GM19351 (cell line): ENCODE results near the gene B3GALT4.
"Not testable (repeated sequence)": the region's sequence is repeated elsewhere in the genome, so short reads cannot be mapped to it uniquely, and the experiment has no call there.

Experiments used
- ATAC-seq: cut with Tn5 transposase; IDR thresholded peaks from one replicate; pipeline ENCODE4 v1.9.1; 2021; ENCODE audit warnings: mild to moderate bottlenecking, moderate library complexity; ENCODE audit not compliant: unreplicated experiment

Gene B3GALT4

GRCh38 chr6:33276864-33277662 is at the start of gene B3GALT4:
Gene B3GALT4 (plus strand): TSS chr6:33277123. CDS start chr6:33277420, 297 bp downstream.
- ATAC-seq, result peak; percentile 52

DNA sequence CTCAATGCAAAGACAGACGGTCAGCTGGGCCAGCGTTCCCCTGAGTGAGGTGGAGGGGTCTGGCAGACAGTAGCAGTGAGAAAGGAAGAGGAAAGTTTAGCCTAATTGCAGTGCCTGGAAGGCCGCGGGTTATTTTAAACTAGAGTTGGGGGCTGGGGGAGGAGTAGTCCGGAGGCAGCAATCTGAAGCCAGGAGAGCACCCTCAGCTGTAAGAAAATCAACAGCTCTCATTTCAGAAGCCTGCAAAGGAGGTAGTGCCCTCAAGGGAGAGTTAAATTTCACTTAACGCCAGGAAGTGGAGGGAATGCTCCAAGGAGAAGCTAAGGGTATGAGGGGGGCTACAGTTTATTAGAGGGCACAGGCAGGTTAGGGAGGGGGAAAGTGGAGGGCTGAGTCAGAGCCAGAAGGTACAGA is 41.7 kb upstream of the B3GALT4 start:
- ATAC-seq, result no peak

DNA sequence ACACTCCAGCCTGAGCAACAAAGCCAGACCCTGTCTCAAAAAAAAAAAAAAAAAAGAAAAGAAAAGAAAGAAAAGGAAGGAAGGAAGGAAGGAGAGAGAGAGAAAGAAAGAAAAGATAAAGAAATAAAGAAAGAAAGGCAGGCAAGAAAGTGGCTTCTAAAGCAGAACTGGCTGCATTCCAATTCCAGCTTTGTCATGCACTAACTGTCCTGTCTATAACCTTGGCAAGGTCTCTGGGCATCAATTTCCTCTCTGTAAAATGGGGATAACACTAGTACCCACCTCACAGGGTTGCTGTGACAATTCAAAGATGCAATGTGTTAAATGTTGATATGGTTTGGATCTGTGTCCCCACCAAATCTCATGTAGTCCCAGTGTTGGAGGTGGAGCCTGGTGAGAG is 40.6 kb upstream of the B3GALT4 start:
- ATAC-seq, result no peak

DNA sequence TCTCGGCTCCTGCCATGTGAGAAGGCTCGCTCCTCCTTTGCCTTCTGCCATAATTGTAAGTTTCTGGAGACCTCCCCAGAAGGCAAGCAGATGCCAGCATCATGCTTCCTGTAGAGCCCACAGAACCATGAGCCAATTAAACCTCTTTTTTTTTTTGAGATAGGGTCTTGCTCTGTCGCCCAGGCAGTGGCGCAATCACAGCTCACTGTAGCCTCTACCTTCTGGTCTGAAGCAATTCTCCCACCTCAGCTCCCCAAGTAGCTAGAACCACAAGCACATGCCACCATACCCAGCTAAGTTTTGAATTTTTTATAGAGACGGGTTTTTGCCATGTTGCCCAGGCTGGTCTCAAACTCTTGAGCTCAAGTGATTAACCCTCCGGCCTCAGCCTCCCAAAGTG is 40.1 kb upstream of the B3GALT4 start:
- no peak for ATAC-seq

- ATAC-seq, result no peak
Measured at GRCh38 chr6:33237741-33238140, 39.2 kb upstream of the B3GALT4 start.

DNA sequence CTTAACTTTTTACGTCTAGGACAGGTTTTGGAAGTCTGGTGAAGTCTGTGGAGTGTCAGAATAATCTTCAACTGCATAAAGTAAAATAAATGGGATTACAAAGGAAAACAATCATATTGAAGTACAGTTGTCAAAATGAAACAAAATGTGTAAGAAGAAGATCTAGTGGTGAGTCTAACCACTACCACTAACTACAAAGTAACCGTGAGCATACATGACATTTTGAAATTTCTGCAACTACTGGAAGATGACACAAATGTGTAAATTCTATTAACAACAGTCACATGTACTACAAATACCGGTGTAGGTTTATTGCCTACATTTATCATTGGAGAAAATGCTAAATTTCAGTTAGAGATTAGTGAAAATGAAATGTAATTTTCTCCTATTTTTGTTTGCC is 35.0 kb upstream of the B3GALT4 start:
- ATAC-seq, result no peak

DNA sequence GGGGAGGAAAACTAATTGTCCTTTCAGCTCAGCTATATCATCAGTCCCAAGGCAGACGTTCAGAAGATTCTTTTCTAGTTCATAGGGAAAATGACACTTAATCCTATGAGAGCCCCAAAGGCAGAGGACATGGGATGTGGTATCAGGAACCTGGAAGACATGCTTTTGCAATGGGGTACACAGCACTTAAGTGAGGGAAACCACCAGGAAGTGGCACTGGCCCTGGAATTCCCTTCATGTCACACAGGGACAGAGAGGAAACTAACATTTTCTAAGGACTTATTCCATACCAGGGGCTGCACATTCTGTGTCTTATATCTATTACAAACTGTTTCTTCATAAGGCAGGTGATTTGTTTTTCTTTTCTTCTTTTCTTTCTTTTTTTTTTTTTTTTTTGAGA is 33.4 kb upstream of the B3GALT4 start:
- ATAC-seq, result no peak

- ATAC-seq, result no peak
Measured at GRCh38 chr6:33247977-33248642, 28.8 kb upstream of the B3GALT4 start.

DNA sequence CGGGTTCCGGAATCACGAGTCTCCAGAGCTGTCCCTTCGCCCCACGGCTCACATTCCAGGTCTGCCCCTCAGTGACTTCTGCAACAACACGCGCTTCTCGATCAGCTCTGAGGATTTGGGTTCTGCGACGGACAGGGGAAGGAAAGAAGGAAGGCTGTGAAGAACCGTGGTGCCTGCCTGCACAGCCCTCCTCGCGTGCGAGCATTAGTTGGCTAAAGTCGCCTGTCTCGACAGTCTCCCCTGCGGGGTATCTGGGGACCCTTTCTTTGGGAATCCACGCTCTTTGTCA is 28.3 kb upstream of the B3GALT4 start:
- no peak for ATAC-seq

GRCh38 chr6:33248932-33249731 is 27.8 kb upstream of the B3GALT4 start:
- peak; percentile 88 for ATAC-seq

DNA sequence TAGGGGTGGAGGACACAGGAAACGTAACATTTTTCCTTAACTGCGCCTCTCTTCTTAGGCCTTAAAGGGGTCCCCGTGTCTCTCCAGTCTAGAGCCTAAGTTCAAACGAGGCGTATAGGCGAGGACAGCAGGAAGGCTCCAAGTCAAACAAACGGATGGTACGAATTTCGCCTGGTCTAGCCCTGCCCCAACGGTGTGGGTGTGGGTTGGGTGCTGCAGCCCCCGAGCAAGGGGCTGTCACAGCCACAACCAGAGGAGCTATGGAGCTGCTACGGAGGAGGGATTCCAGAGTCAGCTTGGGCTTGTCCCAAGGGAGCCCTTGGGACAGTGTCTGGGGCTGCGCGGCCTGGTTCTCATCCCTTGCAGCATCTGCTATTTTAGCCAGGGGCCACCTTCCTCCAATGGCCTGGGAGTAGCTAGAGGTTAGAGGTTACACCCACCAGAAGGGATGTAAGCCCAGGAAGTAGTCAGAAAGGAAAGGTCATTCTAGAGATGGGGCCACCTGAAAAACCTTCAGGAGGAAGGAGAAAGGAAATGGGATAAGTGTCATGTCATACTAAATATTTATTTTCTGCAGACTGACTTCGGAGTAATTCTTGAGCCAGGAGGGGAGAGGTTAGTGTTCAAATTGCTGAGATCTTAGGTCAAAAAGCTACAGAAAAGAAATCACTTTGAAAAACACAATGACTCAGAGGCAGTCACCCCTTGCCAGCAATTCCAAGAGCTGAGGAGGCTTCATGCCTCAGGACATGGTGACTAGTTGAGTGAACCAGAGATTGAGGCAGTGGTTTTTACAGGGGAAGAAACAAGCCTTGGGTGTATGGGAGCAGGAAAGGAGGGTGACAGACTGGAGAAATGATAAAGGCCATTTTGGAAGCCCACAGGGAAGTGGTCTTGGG is 26.9 kb upstream of the B3GALT4 start:
- no peak for ATAC-seq

- no peak for ATAC-seq
Measured at GRCh38 chr6:33250731-33251130, 26.2 kb upstream of the B3GALT4 start.

GRCh38 chr6:33251395-33252012 is 25.4 kb upstream of the B3GALT4 start:
- no peak for ATAC-seq

DNA sequence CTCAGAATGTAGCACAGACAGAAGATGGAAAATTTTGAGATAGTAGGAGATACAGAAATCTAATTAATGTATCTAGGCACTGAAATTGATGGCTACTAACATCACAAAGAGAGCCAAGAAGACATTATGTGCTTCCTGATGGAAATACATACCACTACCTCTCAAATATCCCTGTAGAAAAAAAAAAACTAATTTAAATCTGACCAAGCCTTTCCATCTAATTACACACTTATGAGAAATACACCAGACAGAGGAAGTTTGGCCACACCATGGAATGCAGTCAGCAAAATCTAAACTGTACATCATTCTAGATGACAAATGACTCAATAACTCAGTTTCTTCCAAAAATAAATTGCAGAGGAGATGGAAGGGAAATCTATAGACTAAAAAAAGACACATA is 24.2 kb upstream of the B3GALT4 start:
- ATAC-seq, result no peak

DNA sequence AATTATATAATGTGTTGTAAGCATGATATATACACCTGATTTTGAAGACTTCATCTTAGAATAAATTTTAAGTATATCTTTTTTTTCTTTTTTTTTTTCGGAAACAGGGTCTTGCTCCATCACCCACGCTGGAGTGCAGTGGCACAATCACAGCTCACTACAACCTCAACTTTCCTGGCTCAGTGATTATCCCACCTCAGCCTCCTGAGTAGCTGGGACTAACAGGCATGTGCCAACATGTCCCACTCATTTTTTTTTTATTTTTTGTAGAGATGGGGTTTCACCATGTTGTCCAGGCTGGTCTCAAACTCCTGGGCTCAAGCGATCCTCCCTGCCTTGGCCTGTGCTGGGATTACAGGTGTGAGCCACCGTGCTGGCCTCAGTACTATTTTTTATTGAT is 22.3 kb upstream of the B3GALT4 start:
- ATAC-seq, result no peak

- no peak for ATAC-seq
Measured at GRCh38 chr6:33259032-33259431, 17.9 kb upstream of the B3GALT4 start.

DNA sequence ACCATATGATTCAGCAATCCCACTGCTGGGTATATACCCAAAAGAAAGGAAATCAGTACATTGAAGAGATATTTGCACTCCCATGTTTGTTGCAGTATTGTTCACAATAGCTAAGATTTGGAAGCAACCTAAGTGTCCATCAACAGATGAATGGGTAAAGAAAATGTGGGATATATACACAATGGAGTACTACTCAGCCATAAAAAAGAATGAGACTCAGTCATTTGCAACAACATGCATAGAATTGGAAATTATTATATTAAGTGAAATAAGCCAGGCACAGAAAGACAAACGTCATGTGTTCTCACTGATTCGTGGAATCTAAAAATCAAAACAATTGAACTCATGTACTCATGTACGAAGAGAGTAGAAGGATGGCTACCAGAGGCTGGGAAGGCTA is 14.4 kb upstream of the B3GALT4 start:
- not testable (repeated sequence) for ATAC-seq

DNA sequence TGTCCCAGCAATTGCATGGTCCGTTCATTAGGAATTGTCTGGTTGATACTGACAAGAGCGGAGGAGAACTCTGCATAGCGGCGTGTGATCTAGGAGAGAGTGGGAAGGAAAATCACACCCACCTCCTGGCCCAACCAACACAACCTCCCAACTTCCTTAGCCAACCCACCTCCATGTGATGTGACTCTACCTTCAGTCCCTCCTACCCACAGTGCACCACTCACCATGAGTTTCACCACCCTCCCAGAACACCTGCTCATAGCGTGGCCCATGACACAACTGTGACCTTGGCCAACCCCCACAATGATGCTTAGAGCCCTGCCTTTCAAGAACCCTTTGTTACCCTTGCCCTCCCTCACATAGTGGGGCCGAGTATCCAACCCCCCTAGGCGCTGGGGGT is 12.9 kb upstream of the B3GALT4 start:
- ATAC-seq, result no peak

GRCh38 chr6:33271117-33271467 is 5.8 kb upstream of the B3GALT4 start:
- ATAC-seq, result peak; percentile 16

DNA sequence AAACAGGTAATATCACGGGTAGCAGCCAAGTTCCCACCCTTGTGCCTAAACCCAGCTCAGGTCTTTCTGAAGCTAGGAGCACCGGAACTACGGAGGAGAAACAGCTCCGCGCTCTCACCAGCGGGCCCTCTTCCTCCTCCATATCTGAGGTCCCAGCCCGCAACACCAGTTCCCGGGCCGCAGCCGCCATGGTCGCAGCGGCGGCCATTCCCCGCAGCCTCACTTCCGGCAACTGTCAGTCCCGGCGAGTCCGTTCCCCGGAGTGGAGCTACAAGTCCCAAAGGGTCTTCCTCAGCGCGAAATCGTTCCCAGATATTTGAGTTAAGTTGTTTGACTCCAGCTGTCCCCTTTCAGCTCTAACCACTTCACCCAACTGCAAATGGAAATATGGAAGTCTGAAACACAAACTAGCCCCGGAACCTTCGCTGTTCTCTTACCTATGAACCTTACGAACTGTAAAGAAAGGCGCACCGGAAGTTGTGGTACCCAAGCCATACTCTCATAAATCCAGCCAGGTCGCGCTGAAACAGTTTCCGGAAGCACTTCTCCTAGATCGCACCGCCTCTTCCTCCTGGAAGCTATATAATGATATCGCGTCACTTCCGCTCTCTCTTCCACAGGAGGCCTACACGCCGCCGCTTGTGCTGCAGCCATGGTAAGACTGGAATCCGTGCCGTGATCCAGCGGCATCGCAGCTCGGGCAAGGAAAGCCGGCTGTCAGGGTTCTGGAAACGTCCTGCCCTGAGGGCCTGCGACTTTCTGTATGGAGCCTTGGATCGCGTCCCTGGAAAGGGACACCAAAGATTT is 5.3 kb upstream of the B3GALT4 start, which contains the start of the genes RPS18 and VPS52:
RPS18 (plus strand) TSS at position 608 of the 807 bp plus-strand sequence; CDS start at position 653, 45 bp downstream.
VPS52 (minus strand) TSS at position 409 of the 807 bp plus-strand sequence; CDS start at position 208, 201 bp downstream.
- peak; percentile 69 for ATAC-seq
